Ishikawa (cell line): ENCODE data around the gene PARD3.

ENCODE experiments used
- CEBPB ChIP-seq: IDR thresholded peaks from 2 replicates; pipeline ENCODE4 v1.6.1; 2012
- CREB1 ChIP-seq: IDR thresholded peaks from 2 replicates; pipeline ENCODE4 v1.6.1; 2012; ENCODE audit warnings: low read depth
- EGR1 ChIP-seq: IDR thresholded peaks from 2 replicates; pipeline ENCODE4 v1.6.1; 2012
- EP300 ChIP-seq: IDR thresholded peaks from 2 replicates; pipeline ENCODE4 v1.6.1; 2012; ENCODE audit warnings: borderline replicate concordance
- FOXM1 ChIP-seq: IDR thresholded peaks from 2 replicates; pipeline ENCODE4 v1.6.1; 2012; ENCODE audit warnings: low read depth, borderline replicate concordance
- MAX ChIP-seq: IDR thresholded peaks from 2 replicates; pipeline ENCODE4 v1.6.1; 2012
- NFIC ChIP-seq: IDR thresholded peaks from 2 replicates; pipeline ENCODE4 v1.6.1; 2012
- RAD21 ChIP-seq: IDR thresholded peaks from 2 replicates; pipeline ENCODE4 v1.6.1; 2012; ENCODE audit warnings: low read depth
- REST ChIP-seq: IDR thresholded peaks from 2 replicates; pipeline ENCODE4 v1.6.1; 2012; ENCODE audit warnings: low read depth, mild to moderate bottlenecking
- TAF1 ChIP-seq: IDR thresholded peaks from 2 replicates; pipeline ENCODE4 v1.6.1; 2012; ENCODE audit warnings: low read depth, mild to moderate bottlenecking
- TCF12 ChIP-seq: IDR thresholded peaks from 2 replicates; pipeline ENCODE4 v1.6.1; 2012; ENCODE audit warnings: low read depth
- YY1 ChIP-seq: IDR thresholded peaks from 2 replicates; pipeline ENCODE4 v1.6.1; 2012; ENCODE audit warnings: low read depth
- ZBTB7A ChIP-seq: IDR thresholded peaks from 2 replicates; pipeline ENCODE4 v1.6.1; 2012; ENCODE audit warnings: low read depth

DNA sequence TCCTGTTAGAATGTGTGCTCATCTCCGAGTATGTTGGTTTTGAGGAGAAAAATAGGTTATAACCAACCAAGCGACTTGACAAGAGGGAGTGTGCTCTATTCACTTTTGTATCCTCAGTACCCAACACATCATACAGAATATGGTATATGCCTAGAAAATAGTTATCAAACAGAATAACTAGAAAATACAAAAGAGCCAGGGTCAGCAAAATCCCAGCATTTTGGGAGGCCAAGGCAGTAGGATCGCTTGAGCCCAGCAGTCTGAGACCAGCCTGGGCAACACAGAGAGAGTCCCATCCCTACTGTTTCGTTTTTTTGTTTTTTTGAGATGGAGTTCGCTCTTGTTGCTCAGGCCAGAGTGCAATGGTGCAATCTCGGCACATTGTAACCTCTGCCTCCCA, 257.9 kb downstream of the PARD3 start:
- TF ChIP-seq CEBPB: no peak
- no peak for TF ChIP-seq NFIC
- no peak for TF ChIP-seq RAD21
- TF ChIP-seq EP300: no peak
- no peak for TF ChIP-seq TAF1
- TF ChIP-seq REST: no peak
- TF ChIP-seq YY1: no peak
- TF ChIP-seq TCF12: no peak
- TF ChIP-seq FOXM1: no peak
- TF ChIP-seq CREB1: no peak
- no peak for TF ChIP-seq EGR1
- no peak for TF ChIP-seq ZBTB7A
- no peak for TF ChIP-seq MAX
